ENCODE measurements around the gene C17orf100.

C17orf100 gene

GRCh38 chr17:6695051-6695450 lies 43.5 kb downstream of the C17orf100 start:
- DNase-seq (ENCODE audit: low read depth), result no peak

- DNase-seq (ENCODE audit: low read depth), result no peak
Measured at GRCh38 chr17:6695565-6695964, 44.0 kb downstream of the C17orf100 start.

GRCh38 chr17:6696906-6697305 lies 45.3 kb downstream of the C17orf100 start:
- DNase-seq (ENCODE audit: low read depth), result no peak

- DNase-seq (ENCODE audit: low read depth), result no peak
Measured at GRCh38 chr17:6698004-6698403, 46.4 kb downstream of the C17orf100 start.

GRCh38 chr17:6699997-6700947 lies 48.7 kb downstream of the C17orf100 start:
- DNase-seq (ENCODE audit: low read depth), result no peak

GRCh38 chr17:6700948-6701307 lies 49.4 kb downstream of the C17orf100 start:
- no peak for DNase-seq (ENCODE audit: low read depth)

GRCh38 chr17:6701719-6702118 lies 50.2 kb downstream of the C17orf100 start:
- no peak for DNase-seq (ENCODE audit: low read depth)

- no peak for DNase-seq (ENCODE audit: low read depth)
Measured at GRCh38 chr17:6702567-6703215, 51.1 kb downstream of the C17orf100 start.

Measured in fibroblast of gingiva (primary cell).